SW 1271 (cell line): ENCODE data around the gene PBXIP1.
A peak's percentile ranks its signal among the peaks of the same experiment; 100 is the strongest.
"Not testable (repeated sequence)": the region's sequence is repeated elsewhere in the genome, so short reads cannot be mapped to it uniquely, and the experiment has no call there.

Experiments
- DNase-seq, 2 experiments: peaks; one replicate each; lab custom pipeline; 2025; lab: John Stamatoyannopoulos, UW

The PBXIP1 gene

GRCh38 chr1:154994269-154994587, 38.3 kb upstream of the PBXIP1 start:
- DNase-seq, result no peak

- no peak for DNase-seq
These were observed 37.8 kb upstream of the PBXIP1 start, which contains the start of gene LENEP for GRCh38 chr1:154993572-154994268. Gene LENEP (plus strand): TSS chr1:154993586. CDS start chr1:154993608, 22 bp downstream.

GRCh38 chr1:154992721-154993571, 37.0 kb upstream of the PBXIP1 start:
- no peak for DNase-seq

- DNase-seq, result no peak
These were observed 34.4 kb upstream of the PBXIP1 start for GRCh38 chr1:154990276-154990675.

GRCh38 chr1:154989195-154989860, 33.4 kb upstream of the PBXIP1 start:
- DNase-seq, result no peak

GRCh38 chr1:154988058-154988954, 32.4 kb upstream of the PBXIP1 start:
- DNase-seq, result no peak

GRCh38 chr1:154987326-154987725, 31.4 kb upstream of the PBXIP1 start:
- DNase-seq, result no peak

- not testable (repeated sequence) for DNase-seq
These were observed 30.8 kb upstream of the PBXIP1 start for GRCh38 chr1:154986736-154987135.

GRCh38 chr1:154983776-154984466, 28.0 kb upstream of the PBXIP1 start:
- DNase-seq, result no peak

GRCh38 chr1:154982897-154983648, 27.2 kb upstream of the PBXIP1 start, which contains the start of gene FLAD1:
Gene FLAD1 (plus strand): TSS chr1:154983344. CDS start chr1:154983695, 351 bp downstream.
- DNase-seq, result peak; percentile 93 to 98

GRCh38 chr1:154982341-154982740, 26.4 kb upstream of the PBXIP1 start:
- DNase-seq, result no peak

GRCh38 chr1:154978360-154978759, 22.5 kb upstream of the PBXIP1 start:
- no peak for DNase-seq

- DNase-seq, result not testable (repeated sequence)
These were observed 21.9 kb upstream of the PBXIP1 start for GRCh38 chr1:154977762-154978161.

GRCh38 chr1:154975409-154976059, 19.6 kb upstream of the PBXIP1 start:
- DNase-seq, result no peak

- DNase-seq, result peak; percentile 80 to 92
These were observed 19.0 kb upstream of the PBXIP1 start for GRCh38 chr1:154974808-154975408.

GRCh38 chr1:154974102-154974807, 18.4 kb upstream of the PBXIP1 start, which contains the start of gene CKS1B:
Gene CKS1B (plus strand): TSS chr1:154974681. CDS start chr1:154974746, 65 bp downstream.
- peak; percentile 97 to 98 for DNase-seq

- DNase-seq, result peak; percentile 95 to 97
These were observed 17.6 kb upstream of the PBXIP1 start for GRCh38 chr1:154973344-154974101.
